Smooth muscle cell (in vitro differentiated cells): ENCODE results near the gene SPPL2A. TPM values are rescaled to one million over a fixed set of nuclear protein-coding genes. Genes with fewer than 3 reads are reported as not detected.

Source experiments
- DNase-seq: peaks from one replicate; lab custom pipeline; 2025; ENCODE audit not compliant: unreplicated experiment; lab: John Stamatoyannopoulos, UW
- H2AFZ ChIP-seq: fragments of 200-600 bp; sonication (generic); 2 replicates; pipeline ENCODE4 v1.6.0; 2016; ENCODE audit warnings: antibody characterized with exemption, low read depth, mild to moderate bottlenecking
- H3F3A ChIP-seq: fragments of 200-600 bp; sonication (generic); 2 replicates; pipeline ENCODE4 v1.6.0; 2017; ENCODE audit warnings: antibody characterized with exemption, low read depth
- H3K27ac ChIP-seq: fragments of 200-600 bp; sonication (generic); 2 replicates; pipeline ENCODE4 v1.5.1; 2016; ENCODE audit warnings: low read depth, mild to moderate bottlenecking
- H3K27me3 ChIP-seq: fragments of 200-600 bp; sonication (generic); 2 replicates; pipeline ENCODE4 v1.6.1; 2016; ENCODE audit warnings: low read depth, mild to moderate bottlenecking
- H3K36me3 ChIP-seq: fragments of 200-600 bp; sonication (generic); 2 replicates; pipeline ENCODE4 v1.5.1; 2016; ENCODE audit warnings: low read depth
- H3K4me1 ChIP-seq: fragments of 200-600 bp; sonication (generic); 2 replicates; pipeline ENCODE4 v1.5.1; 2016; ENCODE audit warnings: low read depth
- H3K4me2 ChIP-seq: fragments of 200-600 bp; sonication (generic); 2 replicates; pipeline ENCODE4 v1.6.0; 2016; ENCODE audit warnings: mild to moderate bottlenecking
- H3K4me3 ChIP-seq: fragments of 200-600 bp; sonication (generic); 2 replicates; pipeline ENCODE4 v1.5.1; 2016; ENCODE audit warnings: mild to moderate bottlenecking
- H3K79me2 ChIP-seq: fragments of 200-600 bp; sonication (generic); 2 replicates; pipeline ENCODE4 v1.6.0; 2016; ENCODE audit warnings: low read depth, mild to moderate bottlenecking
- H3K9ac ChIP-seq: fragments of 200-600 bp; sonication (generic); 2 replicates; pipeline ENCODE4 v1.6.0; 2016; ENCODE audit warnings: low read depth
- H3K9me3 ChIP-seq: fragments of 200-600 bp; sonication (generic); replicated peaks from 2 replicates; pipeline ENCODE4 v1.5.1; 2016; ENCODE audit warnings: low read depth
- H4K20me1 ChIP-seq: fragments of 200-600 bp; sonication (generic); 2 replicates; pipeline ENCODE4 v1.6.0; 2016; ENCODE audit warnings: low read depth
- WGBS: methylation state at CpG from one replicate; pipeline ENCODE4 v1.1.7; 2016; ENCODE audit warnings: low lambda C conversion rate; 5-methylcytosine and 5-hydroxymethylcytosine counted together
- polyA plus RNA-seq: library from polyadenylated mRNA; unstranded; fragments of >200 nt; fragmentation: Nextera tagmentation; extraction: Ambion mirVana; gene quantifications from 2 replicates; pipeline ENCODE4 v1.2.1, GENCODE V29; 2016
- total RNA-seq: library from RNA; depleted of rRNA; stranded (reverse); fragments of >200 nt; gene quantifications from 2 replicates; pipeline ENCODE4 v1.2.3, GENCODE V29; 2014
- TF ChIP-seq, protein P1 (sequence below): fragments of 200-600 bp; sonication (generic); IDR thresholded peaks from 2 replicates; pipeline ENCODE4 v1.5.1; 2017; ENCODE audit warnings: borderline replicate concordance, mild to moderate bottlenecking, antibody characterized with exemption; ENCODE audit not compliant: insufficient read depth, poor library complexity, severe bottlenecking

Gene SPPL2A
- total and polyA plus RNA-seq, 2 experiments from 2014 or later, result 62.2 to 265 TPM

DNA sequence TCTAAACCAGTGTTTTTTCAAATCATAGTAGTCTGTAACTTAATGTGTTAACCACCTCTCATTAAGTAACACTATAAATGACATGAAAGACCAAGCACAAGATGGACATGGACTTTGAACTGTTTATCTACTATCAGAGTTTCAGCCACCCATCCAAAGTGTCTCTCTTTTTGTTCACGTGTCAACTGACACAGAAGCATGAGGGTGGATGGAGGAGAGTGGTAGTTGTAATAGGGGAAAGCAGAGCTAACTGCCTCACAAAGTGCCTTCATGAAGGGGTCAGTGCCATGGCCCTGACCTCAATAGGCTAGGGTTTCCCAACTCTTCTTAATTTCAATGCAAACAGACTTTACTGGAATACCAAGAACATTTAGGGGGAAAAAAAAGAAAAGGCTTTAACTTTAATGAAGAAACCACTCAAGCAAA lies 46.8 kb downstream of the SPPL2A start:
- Histone ChIP-seq H3K4me1 (no peaks in the 10 kb centered on the region), H3K9me3 (no peaks in the 10 kb centered on the region), H2AFZ (no peak overlapping the region), H3K9ac (no peak overlapping the region), H3K79me2 (no peaks in the 10 kb centered on the region), H4K20me1 (no peaks in the 10 kb centered on the region), H3K36me3 (peaks cover 8% of the 10 kb centered on the region), H3K27ac (no peak overlapping the region), H3F3A (no peaks in the 10 kb centered on the region), H3K27me3 (no peaks in the 10 kb centered on the region), H3K4me3 (no peak overlapping the region), H3K4me2 (no peak overlapping the region)
- DNase-seq, result no peak
- TF ChIP-seq, protein P1, sequence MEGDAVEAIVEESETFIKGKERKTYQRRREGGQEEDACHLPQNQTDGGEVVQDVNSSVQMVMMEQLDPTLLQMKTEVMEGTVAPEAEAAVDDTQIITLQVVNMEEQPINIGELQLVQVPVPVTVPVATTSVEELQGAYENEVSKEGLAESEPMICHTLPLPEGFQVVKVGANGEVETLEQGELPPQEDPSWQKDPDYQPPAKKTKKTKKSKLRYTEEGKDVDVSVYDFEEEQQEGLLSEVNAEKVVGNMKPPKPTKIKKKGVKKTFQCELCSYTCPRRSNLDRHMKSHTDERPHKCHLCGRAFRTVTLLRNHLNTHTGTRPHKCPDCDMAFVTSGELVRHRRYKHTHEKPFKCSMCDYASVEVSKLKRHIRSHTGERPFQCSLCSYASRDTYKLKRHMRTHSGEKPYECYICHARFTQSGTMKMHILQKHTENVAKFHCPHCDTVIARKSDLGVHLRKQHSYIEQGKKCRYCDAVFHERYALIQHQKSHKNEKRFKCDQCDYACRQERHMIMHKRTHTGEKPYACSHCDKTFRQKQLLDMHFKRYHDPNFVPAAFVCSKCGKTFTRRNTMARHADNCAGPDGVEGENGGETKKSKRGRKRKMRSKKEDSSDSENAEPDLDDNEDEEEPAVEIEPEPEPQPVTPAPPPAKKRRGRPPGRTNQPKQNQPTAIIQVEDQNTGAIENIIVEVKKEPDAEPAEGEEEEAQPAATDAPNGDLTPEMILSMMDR, result no peak
- 96% methylated on average over 1 of the region's 1 CpG for WGBS

GRCh38 chr15:50712018-50712417 lies 53.5 kb downstream of the SPPL2A start:
- Histone ChIP-seq H3F3A (no peaks in the 10 kb centered on the region), H3K9me3 (no peaks in the 10 kb centered on the region), H3K9ac (no peak overlapping the region), H3K79me2 (no peaks in the 10 kb centered on the region), H2AFZ (no peak overlapping the region), H3K27me3 (no peaks in the 10 kb centered on the region), H3K27ac (no peak overlapping the region), H3K4me3 (no peak overlapping the region), H3K4me2 (no peak overlapping the region), H3K36me3 (no peaks in the 10 kb centered on the region), H4K20me1 (no peaks in the 10 kb centered on the region), H3K4me1 (no peaks in the 10 kb centered on the region)
- WGBS, result 98% methylated on average over 3 of the region's 3 CpGs
- TF ChIP-seq, protein P1, result no peak
- DNase-seq, result no peak

GRCh38 chr15:50710585-50710984 lies 54.9 kb downstream of the SPPL2A start:
- H3K27me3 ChIP-seq, result no peaks in the 10 kb centered on the region
- H3K36me3 ChIP-seq, result no peaks in the 10 kb centered on the region
- no peak for DNase-seq
- H3K9ac ChIP-seq, result no peak overlapping the region
- TF ChIP-seq, protein P1, result no peak
- H3K4me1 ChIP-seq, result no peaks in the 10 kb centered on the region
- H3K4me3 ChIP-seq, result no peak overlapping the region
- no peaks in the 10 kb centered on the region for H3K79me2 ChIP-seq
- H3K27ac ChIP-seq, result no peak overlapping the region
- H3K4me2 ChIP-seq, result no peak overlapping the region
- no peak overlapping the region for H2AFZ ChIP-seq
- no peaks in the 10 kb centered on the region for H4K20me1 ChIP-seq
- no peaks in the 10 kb centered on the region for H3F3A ChIP-seq
- no peaks in the 10 kb centered on the region for H3K9me3 ChIP-seq

GRCh38 chr15:50707878-50708427 lies 57.6 kb downstream of the SPPL2A start:
- H2AFZ ChIP-seq, result no peak overlapping the region
- no peak overlapping the region for H3K4me3 ChIP-seq
- no peak overlapping the region for H3K4me2 ChIP-seq
- no peaks in the 10 kb centered on the region for H3F3A ChIP-seq
- H3K9me3 ChIP-seq, result no peaks in the 10 kb centered on the region
- TF ChIP-seq, protein P1, result no peak
- H3K27ac ChIP-seq, result no peak overlapping the region
- no peak overlapping the region for H3K9ac ChIP-seq
- H3K36me3 ChIP-seq, result no peaks in the 10 kb centered on the region
- 95% methylated on average over 3 of the region's 3 CpGs for WGBS
- H3K27me3 ChIP-seq, result no peaks in the 10 kb centered on the region
- no peak for DNase-seq
- H4K20me1 ChIP-seq, result no peaks in the 10 kb centered on the region
- H3K4me1 ChIP-seq, result no peaks in the 10 kb centered on the region
- H3K79me2 ChIP-seq, result no peaks in the 10 kb centered on the region
